C4-2B (cell line): ENCODE results near the gene FFAR2.

ENCODE experiments used
- ZFX ChIP-seq: fragments of 450-650 bp; IDR thresholded peaks from 2 replicates; pipeline ENCODE4 v1.6.1; 2017
- TF ChIP-seq, protein P1 (sequence below): fragments of 450-650 bp; conservative IDR thresholded peaks from 2 replicates; pipeline ENCODE4 v1.5.1; 2017; ENCODE audit warnings: mild to moderate bottlenecking

DNA sequence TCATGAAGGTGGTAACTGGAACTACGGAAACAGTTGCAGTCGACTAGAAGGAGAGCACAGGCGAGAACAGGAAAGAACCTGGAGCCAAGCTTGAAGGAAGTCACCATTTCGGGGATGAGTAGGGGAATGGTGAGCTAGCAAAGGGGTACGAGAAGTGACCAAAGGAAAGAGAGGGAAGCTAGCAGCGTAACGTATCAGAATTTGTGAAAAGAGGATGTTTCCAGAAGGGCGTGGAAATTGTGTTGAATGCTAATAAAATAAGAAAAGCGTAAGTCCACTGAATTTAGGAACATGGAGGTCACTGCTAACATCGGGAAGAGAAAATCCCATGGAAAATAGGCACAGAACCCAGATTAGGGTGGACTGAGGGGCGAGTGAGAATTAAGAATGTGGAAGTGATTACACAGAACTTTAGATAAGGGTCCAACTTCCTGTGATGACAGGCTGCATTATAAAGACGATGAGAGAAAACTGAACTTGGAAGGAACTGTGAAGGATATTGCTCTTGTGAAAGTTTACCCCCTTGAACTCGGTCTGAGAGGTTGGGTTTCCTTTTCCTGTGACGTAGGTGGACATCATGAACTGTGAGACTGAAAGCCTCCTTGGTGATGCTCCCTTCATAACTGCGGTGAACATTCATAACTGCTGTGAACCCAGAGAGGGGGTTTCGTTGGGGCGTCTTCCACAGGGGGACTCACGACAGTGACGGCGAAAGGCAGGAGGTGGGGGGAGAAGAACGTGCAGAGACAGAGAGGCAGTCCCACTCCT is 2.0 kb upstream of the FFAR2 start:
- TF ChIP-seq ZFX: no peak
- TF ChIP-seq, protein P1, sequence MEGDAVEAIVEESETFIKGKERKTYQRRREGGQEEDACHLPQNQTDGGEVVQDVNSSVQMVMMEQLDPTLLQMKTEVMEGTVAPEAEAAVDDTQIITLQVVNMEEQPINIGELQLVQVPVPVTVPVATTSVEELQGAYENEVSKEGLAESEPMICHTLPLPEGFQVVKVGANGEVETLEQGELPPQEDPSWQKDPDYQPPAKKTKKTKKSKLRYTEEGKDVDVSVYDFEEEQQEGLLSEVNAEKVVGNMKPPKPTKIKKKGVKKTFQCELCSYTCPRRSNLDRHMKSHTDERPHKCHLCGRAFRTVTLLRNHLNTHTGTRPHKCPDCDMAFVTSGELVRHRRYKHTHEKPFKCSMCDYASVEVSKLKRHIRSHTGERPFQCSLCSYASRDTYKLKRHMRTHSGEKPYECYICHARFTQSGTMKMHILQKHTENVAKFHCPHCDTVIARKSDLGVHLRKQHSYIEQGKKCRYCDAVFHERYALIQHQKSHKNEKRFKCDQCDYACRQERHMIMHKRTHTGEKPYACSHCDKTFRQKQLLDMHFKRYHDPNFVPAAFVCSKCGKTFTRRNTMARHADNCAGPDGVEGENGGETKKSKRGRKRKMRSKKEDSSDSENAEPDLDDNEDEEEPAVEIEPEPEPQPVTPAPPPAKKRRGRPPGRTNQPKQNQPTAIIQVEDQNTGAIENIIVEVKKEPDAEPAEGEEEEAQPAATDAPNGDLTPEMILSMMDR: no peak
